K562 (cell line): ENCODE results near the gene WNT3. TPM values are rescaled to one million over a fixed set of nuclear protein-coding genes. Genes with fewer than 3 reads are reported as not detected.

Source experiments
- CTCFL ChIP-seq: IDR thresholded peaks from 2 replicates; pipeline ENCODE4 v1.6.1; 2011; ENCODE audit warnings: borderline replicate concordance, low read depth, mild to moderate bottlenecking, moderate library complexity, low read length; ENCODE audit not compliant: insufficient read depth, poor library complexity, severe bottlenecking
- FUS ChIP-seq: fragments of 200-400 bp; formaldehyde crosslinking; optimal IDR thresholded peaks from 2 replicates; pipeline ENCODE3; 2017; ENCODE audit warnings: low read depth, low read length
- HMGN3 ChIP-seq: IDR thresholded peaks from 2 replicates; pipeline ENCODE4 v1.6.1; 2011; ENCODE audit warnings: borderline replicate concordance, low read depth, mild to moderate bottlenecking, mixed read lengths, low read length; ENCODE audit not compliant: insufficient read length; ENCODE audit errors: extremely low read depth
- MAFK ChIP-seq: IDR thresholded peaks from 2 replicates; pipeline ENCODE4 v1.6.1; 2011; ENCODE audit warnings: low read length, improper control_type of control experiment
- MYNN ChIP-seq, 2 experiments: sonication (generic); formaldehyde crosslinking in 1 of 2; IDR thresholded peaks; 2 replicates each; pipeline versions ENCODE4 v1.5.0 to v1.6.1; 2016 to 2020; ENCODE audit warnings: antibody characterized with exemption in 1 of 2, missing genetic modification reagents in 1 of 2
- PTRF ChIP-seq: fragments of 450-650 bp; IDR thresholded peaks from 2 replicates; pipeline ENCODE4 v1.6.1; 2016; ENCODE audit warnings: mild to moderate bottlenecking, missing genetic modification characterization, missing compliant biosample characterization
- PURB ChIP-seq: sonication (generic); formaldehyde crosslinking; IDR thresholded peaks from 2 replicates; pipeline ENCODE4 v1.9.0; 2021; ENCODE audit warnings: low read depth, mild to moderate bottlenecking, missing genetic modification reagents
- REST ChIP-seq, 2 experiments: fragments of 450-650 bp; formaldehyde crosslinking in 1 of 2; IDR thresholded peaks; 2 replicates each; pipeline versions ENCODE4 v1.4.0 to v1.6.1; 2014 to 2020; ENCODE audit warnings: mild to moderate bottlenecking in 2 of 2, borderline replicate concordance in 1 of 2, low read depth in 1 of 2
- RFX5 ChIP-seq: IDR thresholded peaks from 2 replicates; pipeline ENCODE4 v1.6.1; 2011; ENCODE audit warnings: low read depth, mild to moderate bottlenecking, improper control_type of control experiment, low read length
- SAP30 ChIP-seq: fragments of 200-600 bp; sonication (generic); IDR thresholded peaks from 2 replicates; pipeline ENCODE4 v1.6.1; 2012; ENCODE audit warnings: borderline replicate concordance, low read depth, mild to moderate bottlenecking, moderate library complexity, low read length, control low read depth, inconsistent platforms; ENCODE audit not compliant: insufficient read depth, poor library complexity, severe bottlenecking
- TAF15 ChIP-seq: fragments of 200-400 bp; formaldehyde crosslinking; IDR thresholded peaks from 2 replicates; pipeline ENCODE4 v1.6.1; 2017; ENCODE audit warnings: mild to moderate bottlenecking, low read depth, low read length, moderate library complexity
- VEZF1 ChIP-seq: fragments of 200-800 bp; sonication (Bioruptor generic); IDR thresholded peaks from 2 replicates; pipeline ENCODE4 v1.6.1; 2017; ENCODE audit warnings: missing genetic modification characterization, missing compliant biosample characterization
- ZNF140 ChIP-seq: fragments of 250-450 bp; sonication (Bioruptor Pico); IDR thresholded peaks from 2 replicates; pipeline ENCODE4 v1.8.0; 2021; ENCODE audit warnings: moderate library complexity, mild to moderate bottlenecking, inconsistent platforms
- ZNF143 ChIP-seq: sonication (generic); formaldehyde crosslinking; IDR thresholded peaks from 2 replicates; pipeline ENCODE4 v1.9.0; 2022; ENCODE audit warnings: mild to moderate bottlenecking, missing genetic modification reagents
- ZNF644 ChIP-seq: fragments of 200-800 bp; sonication (Bioruptor generic); IDR thresholded peaks from 2 replicates; pipeline ENCODE4 v1.6.1; 2016; ENCODE audit warnings: low read depth, missing genetic modification characterization, missing compliant biosample characterization
- polyA plus RNA-seq, 8 experiments: library from polyadenylated mRNA; depleted of rRNA in 4 of 8; stranded (reverse) in 5 of 8; unstranded in 3 of 8; fragments of >200 nt; fragmentation: Nextera tagmentation in 2 of 8; fragmentation: Illumina TruSeq in 1 of 8; extraction: Ambion mirVana in 2 of 8; extraction: Trizol in 1 of 8; gene quantifications; 2 replicates each; pipeline versions ENCODE4 v1.2.1 to v1.2.3, GENCODE V29; 2011 to 2014; ENCODE audit warnings: inconsistent platforms in 1 of 8, missing spikeins in 1 of 8
- total RNA-seq, 7 experiments: library from RNA; depleted of rRNA in 6 of 7; stranded (reverse); fragments of >200 nt in 6 of 7; fragmentation: Illumina TruSeq in 2 of 7; extraction: Trizol in 2 of 7; gene quantifications; 2 replicates each; pipeline versions ENCODE4 v1.2.1 to v1.2.3, GENCODE V29; 2011 to 2021; ENCODE audit warnings: low replicate concordance in 1 of 7

The WNT3 gene
- total and polyA plus RNA-seq, 9 of the 15 experiments (the other 6 are each of a cell fraction or from before 2014, with no cell fraction given): 1.5 to 6.1 (median 3.3) TPM

- no peak for TF ChIP-seq ZNF644 (tag)
- no peak for TF ChIP-seq SAP30
- TF ChIP-seq TAF15: no peak
- TF ChIP-seq VEZF1 (CRISPR knock-in tag): peak; percentile 67
- TF ChIP-seq ZNF143: no peak
- TF ChIP-seq REST (IDR thresholded peaks at IDR 0.05; ENCODE audit: borderline replicate concordance): peak; percentile 25
- TF ChIP-seq REST (CRISPR knock-in tag; IDR thresholded peaks at IDR 0.05; ENCODE audit: low read depth): no peak
- no peak for TF ChIP-seq RFX5
- TF ChIP-seq CTCFL: peak; percentile 30
- no peak for TF ChIP-seq PURB (CRISPR knock-in tag)
- no peak for TF ChIP-seq MAFK
- no peak for TF ChIP-seq HMGN3
- no peak for TF ChIP-seq PTRF (tag)
- TF ChIP-seq FUS: no peak
- TF ChIP-seq MYNN (IDR thresholded peaks at IDR 0.05): no peak
- TF ChIP-seq MYNN (CRISPR knock-in tag; IDR thresholded peaks at IDR 0.05): no peak
- no peak for TF ChIP-seq ZNF140 (CRISPR knock-in tag)
Observed at GRCh38 chr17:46851029-46851741, 32.7 kb upstream of the WNT3 start, which contains the start of gene WNT9B (continued).
